Transverse colon (tissue), 4 donors: ENCODE results near the gene WDFY3.

Experiments
- CTCF ChIP-seq, 5 experiments: fragments of 200-600 bp in 3 of 5; fragments of 450-650 bp in 2 of 5; sonication (generic) in 3 of 5; IDR thresholded peaks; 1 replicate in 2 of 5; 2 replicates in 3 of 5; pipeline ENCODE4 v1.5.1; 2016 to 2017; ENCODE audit warnings: antibody characterized with exemption in 5 of 5, inconsistent platforms in 3 of 5, mild to moderate bottlenecking in 2 of 5, moderate library complexity in 1 of 5
- POLR2AphosphoS5 ChIP-seq, 3 donors: sonication (generic); formaldehyde crosslinking; IDR thresholded peaks; one replicate each; pipeline ENCODE4 v1.6.1; 2016; ENCODE audit warnings: antibody characterized with exemption in 3 of 3

DNA sequence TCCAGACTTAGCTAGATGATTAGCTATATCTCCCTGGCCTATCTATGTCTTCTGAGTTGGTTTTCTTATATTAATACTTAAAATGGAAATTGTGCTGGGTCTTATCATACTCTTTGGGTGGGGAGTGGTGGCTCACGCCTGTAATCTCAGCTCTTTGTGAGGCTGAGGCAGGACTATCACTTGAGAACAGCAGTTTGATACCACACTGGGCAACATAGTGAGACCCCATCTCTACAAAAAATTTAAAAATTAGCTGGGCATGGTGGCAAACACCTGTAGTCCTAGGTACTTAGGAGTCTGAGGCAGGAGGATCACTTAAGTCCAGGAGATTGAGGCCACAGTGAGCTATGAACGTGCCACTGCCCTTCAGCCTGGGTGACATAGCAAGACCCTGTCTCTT, 30.4 kb downstream of the WDFY3 start:
- TF ChIP-seq POLR2AphosphoS5 (IDR thresholded peaks at IDR 0.05) (no peak), CTCF (IDR thresholded peaks at IDR 0.05) (no peak)
